KOPT-K1 (cell line): ENCODE data around the gene ST6GALNAC3.

Experiments
- H3K27ac ChIP-seq: fragments of 200-600 bp; sonication (generic); 2 replicates; pipeline ENCODE4 v1.5.1; 2016; ENCODE audit warnings: antibody characterized with exemption, mild to moderate bottlenecking, low read depth, low read length; ENCODE audit not compliant: poor library complexity, severe bottlenecking
- H3K36me3 ChIP-seq: fragments of 200-600 bp; sonication (generic); 2 replicates; pipeline ENCODE4 v1.5.1; 2017; ENCODE audit warnings: antibody characterized with exemption, mild to moderate bottlenecking, low read length, moderate library complexity; ENCODE audit not compliant: insufficient read depth
- H3K9me3 ChIP-seq: fragments of 200-600 bp; sonication (generic); 2 replicates; pipeline ENCODE4 v1.5.1; 2017; ENCODE audit warnings: antibody characterized with exemption, low read length, mild to moderate bottlenecking; ENCODE audit not compliant: insufficient read depth, poor library complexity, severe bottlenecking

The ST6GALNAC3 gene

GRCh38 chr1:76268341-76268740 lies 193.8 kb downstream of the ST6GALNAC3 start:
- Histone ChIP-seq H3K27ac (peak overlapping the region; percentile 37), H3K36me3 (no peaks in the 10 kb centered on the region), H3K9me3 (no peaks in the 10 kb centered on the region)

- H3K9me3 ChIP-seq: no peaks in the 10 kb centered on the region
- no peak overlapping the region for H3K27ac ChIP-seq
- H3K36me3 ChIP-seq: no peaks in the 10 kb centered on the region
Observed at GRCh38 chr1:76269155-76269554, 194.6 kb downstream of the ST6GALNAC3 start.

GRCh38 chr1:76274302-76274701 lies 199.8 kb downstream of the ST6GALNAC3 start:
- no peaks in the 10 kb centered on the region for H3K36me3 ChIP-seq

GRCh38 chr1:76274718-76275117 lies 200.2 kb downstream of the ST6GALNAC3 start:
- no peaks in the 10 kb centered on the region for H3K36me3 ChIP-seq
- H3K9me3 ChIP-seq: no peaks in the 10 kb centered on the region
- no peak overlapping the region for H3K27ac ChIP-seq

More at GRCh38 chr1:76274302-76274701, 199.8 kb downstream of the ST6GALNAC3 start:
- H3K27ac ChIP-seq: no peak overlapping the region
- H3K9me3 ChIP-seq: no peaks in the 10 kb centered on the region

GRCh38 chr1:76278711-76279100 lies 204.2 kb downstream of the ST6GALNAC3 start:
- no peak overlapping the region for H3K27ac ChIP-seq
- no peaks in the 10 kb centered on the region for H3K36me3 ChIP-seq
- no peaks in the 10 kb centered on the region for H3K9me3 ChIP-seq

- no peaks in the 10 kb centered on the region for H3K36me3 ChIP-seq
- no peak overlapping the region for H3K27ac ChIP-seq
- H3K9me3 ChIP-seq: no peaks in the 10 kb centered on the region
Observed at GRCh38 chr1:76279101-76279748, 204.7 kb downstream of the ST6GALNAC3 start.

- Histone ChIP-seq H3K36me3 (no peaks in the 10 kb centered on the region), H3K27ac (no peak overlapping the region), H3K9me3 (no peaks in the 10 kb centered on the region)
Observed at GRCh38 chr1:76281306-76281705, 206.8 kb downstream of the ST6GALNAC3 start.

- H3K36me3 ChIP-seq: no peaks in the 10 kb centered on the region
- H3K27ac ChIP-seq: no peak overlapping the region
- H3K9me3 ChIP-seq: no peaks in the 10 kb centered on the region
Observed at GRCh38 chr1:76284842-76285241, 210.3 kb downstream of the ST6GALNAC3 start.

GRCh38 chr1:76285578-76286135 lies 211.1 kb downstream of the ST6GALNAC3 start:
- no peaks in the 10 kb centered on the region for H3K9me3 ChIP-seq
- no peak overlapping the region for H3K27ac ChIP-seq
- no peaks in the 10 kb centered on the region for H3K36me3 ChIP-seq

- Histone ChIP-seq H3K36me3 (no peaks in the 10 kb centered on the region), H3K27ac (no peak overlapping the region), H3K9me3 (no peaks in the 10 kb centered on the region)
Observed at GRCh38 chr1:76287917-76288316, 213.4 kb downstream of the ST6GALNAC3 start.

GRCh38 chr1:76288758-76289483 lies 214.4 kb downstream of the ST6GALNAC3 start:
- H3K36me3 ChIP-seq: no peaks in the 10 kb centered on the region
- H3K27ac ChIP-seq: no peak overlapping the region
- H3K9me3 ChIP-seq: no peaks in the 10 kb centered on the region

- no peaks in the 10 kb centered on the region for H3K36me3 ChIP-seq
- H3K27ac ChIP-seq: no peak overlapping the region
- H3K9me3 ChIP-seq: no peaks in the 10 kb centered on the region
Observed at GRCh38 chr1:76289692-76290091, 215.1 kb downstream of the ST6GALNAC3 start.

- no peaks in the 10 kb centered on the region for H3K36me3 ChIP-seq
- H3K27ac ChIP-seq: no peak overlapping the region
Observed at GRCh38 chr1:76290271-76290670, 215.7 kb downstream of the ST6GALNAC3 start.

GRCh38 chr1:76291191-76291590 lies 216.6 kb downstream of the ST6GALNAC3 start:
- Histone ChIP-seq H3K36me3 (no peaks in the 10 kb centered on the region), H3K9me3 (no peaks in the 10 kb centered on the region), H3K27ac (no peak overlapping the region)

More at GRCh38 chr1:76290271-76290670, 215.7 kb downstream of the ST6GALNAC3 start:
- H3K9me3 ChIP-seq: no peaks in the 10 kb centered on the region

- Histone ChIP-seq H3K36me3 (no peaks in the 10 kb centered on the region), H3K27ac (no peak overlapping the region), H3K9me3 (no peaks in the 10 kb centered on the region)
Observed at GRCh38 chr1:76291737-76292136, 217.2 kb downstream of the ST6GALNAC3 start.
